T47D (cell line): ENCODE results near the gene MAML2.

Source experiments
- DNase-seq, 2 experiments: peaks; one replicate each; pipeline versions ENCODE4 v3.0.0 to v3.0.0-alpha.2; 2011 to 2012; ENCODE audit warnings: low read depth in 1 of 2, low spot score in 1 of 2
- JUND ChIP-seq: IDR thresholded peaks from 2 replicates; pipeline ENCODE4 v1.6.1; 2012; ENCODE audit warnings: low read depth
- in situ Hi-C: cut with HindIII; loops from 2 replicates; pipeline ENCODE4 v1.10.0; 2016; ENCODE audit warnings: low sequenced_read_pairs, low pct_unique_long_range_greater_than_20kb

The MAML2 gene

DNA sequence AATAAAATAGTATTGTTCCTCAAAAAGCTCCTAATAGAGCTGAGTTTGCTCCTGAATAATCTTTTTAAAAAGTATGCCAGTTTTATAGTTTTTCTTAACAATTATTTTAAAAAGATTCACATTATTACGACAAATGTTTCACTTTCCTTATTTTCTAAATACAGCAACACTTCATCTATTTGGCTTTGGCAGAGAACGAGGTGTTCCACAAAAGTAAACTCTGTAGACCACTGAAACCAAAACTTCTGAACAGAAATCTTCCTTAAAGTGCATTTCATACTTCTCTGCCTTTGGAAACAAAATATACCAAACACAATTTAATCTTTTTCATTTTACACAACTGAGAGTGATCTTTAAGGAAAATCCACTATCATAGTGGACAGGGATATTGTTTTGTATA, 285.5 kb downstream of the MAML2 start:
- no peak for TF ChIP-seq JUND
- in situ Hi-C loops, result loop anchor here (25.0 kb wide), 1 partner anchor 330 kb away; the partner anchor contains the start of genes CCDC82 and JRKL
- no peak for DNase-seq

DNA sequence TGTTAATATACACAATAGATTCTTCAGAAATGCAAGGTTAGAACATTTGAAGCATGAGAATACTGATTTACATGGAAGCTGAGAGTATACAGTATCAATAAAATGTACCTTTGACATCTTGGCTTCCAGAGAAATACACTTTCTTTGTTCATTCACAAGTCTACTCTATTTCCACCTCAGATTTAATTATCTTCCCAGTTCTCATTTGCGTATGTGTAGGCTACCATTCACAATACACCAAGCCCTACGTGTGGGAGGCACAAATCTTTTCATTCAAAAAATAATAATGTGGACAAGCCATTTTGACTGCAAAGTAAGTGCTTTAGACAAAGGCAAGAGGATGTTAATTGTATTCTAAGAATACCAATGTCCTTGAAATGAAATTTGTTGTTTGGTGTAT, 286.4 kb downstream of the MAML2 start:
- DNase-seq, result no peak
- in situ Hi-C loops, result loop anchor here (25.0 kb wide), 1 partner anchor 331 kb away; the partner anchor contains the start of genes CCDC82 and JRKL
- TF ChIP-seq JUND, result no peak

DNA sequence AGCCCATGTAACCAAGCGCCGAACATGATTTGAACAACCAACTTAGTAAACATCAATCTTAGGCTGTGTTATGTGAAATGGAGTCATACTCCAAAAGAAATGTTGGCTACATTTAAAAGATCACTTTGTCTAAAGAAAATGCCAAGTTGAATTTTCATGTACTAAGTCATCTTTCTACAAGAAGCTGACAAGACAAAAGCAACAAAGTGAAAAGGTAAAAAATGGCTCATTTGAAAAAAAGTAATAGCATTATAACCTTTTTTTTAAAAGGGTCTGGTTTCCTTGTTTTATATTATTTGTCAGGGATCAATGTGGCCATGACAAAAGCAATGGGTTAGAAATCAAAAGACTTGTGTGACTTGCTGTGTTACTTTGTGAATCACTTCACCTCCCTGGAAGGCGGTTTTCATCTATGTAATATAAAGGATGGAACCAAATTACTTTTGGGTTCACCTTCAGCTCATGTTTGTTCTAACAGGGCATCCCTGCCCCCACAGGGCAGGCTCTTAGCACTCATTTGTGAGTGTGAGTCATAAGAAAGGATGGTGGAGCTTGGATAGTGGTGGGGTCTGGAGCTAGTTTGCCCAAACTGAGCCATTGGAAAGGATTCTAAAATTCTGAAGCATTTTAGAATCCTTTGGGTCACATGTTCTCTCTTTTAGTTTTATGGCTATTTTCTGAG, 287.1 kb downstream of the MAML2 start:
- in situ Hi-C loops, result loop anchor here (25.0 kb wide), 1 partner anchor 331 kb away; the partner anchor contains the start of genes CCDC82 and JRKL
- TF ChIP-seq JUND, result no peak
- DNase-seq, result no peak

DNA sequence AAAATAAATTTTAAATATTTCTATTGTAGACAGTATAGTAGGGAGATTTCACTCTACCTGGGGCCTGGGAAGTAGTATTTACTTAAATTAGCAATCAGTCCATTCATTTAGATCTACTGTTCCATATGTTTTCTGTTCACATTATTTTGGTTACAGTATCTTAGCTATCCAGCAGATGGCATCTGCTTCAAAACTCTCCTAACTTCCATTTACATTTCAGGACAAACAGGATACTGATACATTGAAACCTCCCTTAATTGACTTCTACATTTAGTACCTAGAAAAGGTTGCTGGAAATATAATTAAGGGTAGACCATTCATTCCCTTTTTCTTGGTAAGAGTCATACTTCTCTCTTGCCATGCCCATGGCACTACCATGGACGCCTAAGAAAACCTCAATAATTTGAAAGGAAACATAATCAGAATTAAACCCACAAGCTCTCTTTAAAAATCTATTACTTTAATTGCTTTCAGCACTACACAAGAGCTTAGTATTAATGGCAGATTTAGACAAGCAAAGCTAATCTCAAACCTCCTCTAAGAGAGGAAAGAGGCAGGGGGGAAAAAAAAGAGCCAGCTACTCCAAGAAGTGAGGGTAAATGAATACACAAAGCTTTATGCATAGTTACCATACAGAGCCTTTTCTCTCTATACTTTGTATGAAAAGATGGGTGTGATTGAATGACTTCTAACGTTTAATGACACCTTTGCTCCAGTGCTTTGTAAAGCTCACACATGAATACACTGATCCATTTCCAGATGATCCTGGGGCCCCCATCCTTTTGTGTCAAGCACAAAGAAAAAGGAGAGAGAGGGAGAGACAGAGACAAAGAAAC, 287.9 kb downstream of the MAML2 start:
- peak; percentile 25 to 76 for DNase-seq
- in situ Hi-C loops, result loop anchor here (25.0 kb wide), 1 partner anchor 332 kb away; the partner anchor contains the start of genes CCDC82 and JRKL
- TF ChIP-seq JUND, result no peak

DNA sequence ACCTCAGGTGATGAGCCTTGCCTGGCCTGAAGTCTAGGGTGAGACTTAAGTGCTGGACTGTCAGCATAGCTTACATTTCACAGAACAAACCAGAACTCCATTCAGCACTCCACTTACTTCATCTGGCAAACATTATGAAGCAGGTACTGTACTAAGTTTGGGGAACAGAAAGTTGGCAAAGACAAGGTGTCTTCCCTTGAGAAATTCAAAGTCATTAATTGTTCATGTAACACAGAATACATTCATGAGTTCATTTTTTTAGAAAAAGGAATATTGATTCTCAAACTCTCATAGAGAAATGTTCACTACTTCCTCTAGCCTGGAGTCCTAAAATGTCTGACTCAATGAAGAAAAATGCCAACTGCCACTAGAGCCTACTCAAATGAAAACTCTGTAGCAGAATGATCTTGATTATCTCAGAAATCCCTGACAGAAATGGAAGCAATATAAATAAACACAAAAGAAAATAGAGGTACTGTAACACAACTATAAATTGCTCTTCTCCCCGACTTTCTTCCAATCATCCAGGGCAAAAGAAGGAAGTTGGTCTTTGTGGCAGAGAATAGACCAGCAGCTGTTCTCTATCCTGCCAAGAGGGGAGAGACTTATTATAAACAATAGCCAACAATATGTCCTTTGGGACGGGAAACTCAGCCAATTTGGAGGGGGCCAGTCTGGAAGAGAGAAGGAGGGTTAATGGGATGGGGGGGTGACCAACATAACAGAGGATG, 289.9 kb downstream of the MAML2 start:
- in situ Hi-C loops, result loop anchor here (25.0 kb wide), 1 partner anchor 334 kb away; the partner anchor contains the start of genes CCDC82 and JRKL
- DNase-seq, result no peak
- TF ChIP-seq JUND, result no peak

DNA sequence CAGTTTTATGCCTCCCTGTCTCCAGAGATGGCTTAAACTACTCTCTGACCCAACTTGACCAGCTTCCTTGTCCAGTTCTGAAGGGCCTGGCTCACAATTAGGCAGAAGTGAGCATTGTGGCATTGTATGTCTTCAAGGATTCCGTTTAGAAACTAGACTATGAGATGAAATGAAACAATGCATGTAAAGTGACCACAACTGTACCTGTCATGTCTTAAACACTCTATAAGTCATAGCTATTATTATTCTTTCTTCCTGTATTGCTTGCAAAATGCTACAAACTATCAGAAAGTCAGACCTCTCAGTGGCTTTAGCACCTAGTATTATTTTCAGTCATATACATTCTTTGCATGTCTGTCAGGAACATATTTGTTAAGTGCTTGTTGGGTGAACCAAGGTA, 291.2 kb downstream of the MAML2 start:
- no peak for TF ChIP-seq JUND

DNA sequence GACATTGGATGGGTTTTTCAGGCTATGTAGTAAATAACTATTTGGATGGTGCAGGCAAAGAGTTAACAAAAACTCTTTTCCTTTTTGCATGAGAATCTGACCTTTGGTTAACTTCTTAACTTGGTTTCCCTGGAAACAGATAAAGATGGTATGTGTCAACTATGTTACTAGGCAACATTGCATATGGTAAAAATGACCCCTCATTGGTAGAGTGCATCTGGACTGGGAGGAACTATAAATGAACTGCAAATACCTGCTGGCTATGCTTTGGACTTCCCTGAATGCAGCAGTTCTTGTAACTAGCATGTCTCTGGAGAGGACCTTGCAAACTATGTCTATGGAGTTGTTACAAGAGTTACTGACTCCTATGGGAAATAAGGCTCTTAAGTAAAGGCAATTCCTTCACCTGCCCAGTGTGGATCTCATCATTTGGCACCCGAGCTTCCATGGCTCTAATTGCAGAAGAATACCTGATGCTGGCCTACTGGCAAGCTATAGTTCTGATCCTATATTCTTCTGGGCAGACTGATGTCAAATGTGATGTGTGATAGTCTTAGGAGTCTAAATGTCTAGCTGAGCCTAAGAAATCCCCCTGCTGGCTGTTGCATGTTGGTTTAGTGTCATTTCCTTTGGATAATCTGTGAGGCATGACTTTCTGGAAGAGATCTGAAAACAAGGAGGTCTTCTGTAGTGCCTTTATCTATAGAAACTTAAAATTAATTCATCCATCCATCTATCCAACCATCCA, 292.4 kb downstream of the MAML2 start:
- no peak for TF ChIP-seq JUND
- peak; percentile 14 to 40 for DNase-seq
- in situ Hi-C loops, result loop anchor here (25.0 kb wide), 1 partner anchor 337 kb away; the partner anchor contains the start of genes CCDC82 and JRKL

More for the DNA sequence above, 291.2 kb downstream of the MAML2 start:
- in situ Hi-C loops, result loop anchor here (25.0 kb wide), 1 partner anchor 335 kb away; the partner anchor contains the start of genes CCDC82 and JRKL
- no peak for DNase-seq

DNA sequence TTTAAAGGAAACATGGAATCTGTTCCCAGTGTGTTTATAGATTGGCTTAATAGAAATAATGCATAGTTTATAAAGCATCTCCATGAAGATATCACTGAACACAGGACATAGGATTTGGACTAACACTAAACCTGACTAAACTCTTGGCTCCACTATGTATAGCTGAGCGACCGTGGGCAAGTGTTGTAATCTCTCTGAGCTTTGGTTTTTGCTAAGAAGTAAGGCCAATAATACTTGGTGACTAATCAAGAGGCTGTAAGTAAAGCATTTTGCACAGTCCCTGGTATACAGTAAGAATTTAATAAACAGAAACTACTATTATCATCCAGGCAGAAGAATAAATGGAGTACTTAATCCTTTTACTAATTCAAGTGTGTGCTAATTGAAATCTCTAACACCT, 293.6 kb downstream of the MAML2 start:
- no peak for TF ChIP-seq JUND
- in situ Hi-C loops, result no loop called here
- no peak for DNase-seq

DNA sequence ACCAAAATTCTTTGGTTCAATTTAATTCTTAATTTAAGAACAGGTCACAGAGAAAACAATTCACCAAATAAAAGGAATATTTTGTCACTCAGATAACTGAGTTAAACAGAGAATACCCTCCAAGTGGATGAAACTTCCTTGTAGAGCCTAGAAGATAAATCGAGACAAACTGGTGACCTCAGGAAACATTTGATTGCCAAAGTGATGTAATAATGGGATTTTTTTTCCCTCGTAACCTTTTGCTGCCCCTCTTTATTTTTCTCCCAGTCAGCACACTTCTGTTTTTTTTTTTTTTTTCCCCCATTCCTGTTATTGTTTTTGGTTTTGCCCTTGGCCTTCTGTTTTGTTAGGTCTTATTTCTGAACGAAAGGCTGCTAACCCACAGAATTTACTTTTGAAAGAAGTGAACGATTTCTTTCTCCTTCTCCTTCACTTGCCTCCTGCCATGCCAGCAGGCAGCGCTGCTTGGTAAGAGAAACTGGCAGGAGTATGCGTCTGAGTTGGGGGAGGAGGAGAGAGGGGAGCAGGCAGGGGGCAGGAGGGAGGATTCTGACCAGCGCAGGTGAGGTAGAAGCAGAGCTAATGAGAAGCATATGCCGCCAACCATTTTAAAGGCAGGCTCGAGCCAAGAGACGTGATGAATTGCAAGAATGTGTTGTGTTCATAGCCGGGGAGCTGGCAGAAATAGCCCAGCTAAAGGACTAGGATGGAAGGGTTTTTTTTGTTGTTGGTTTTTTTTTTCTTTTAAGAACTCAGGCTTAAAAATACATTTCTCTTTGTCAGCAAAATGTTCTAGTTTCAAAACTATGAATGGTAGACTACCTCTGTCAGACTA, 297.2 kb downstream of the MAML2 start:
- no peak for TF ChIP-seq JUND

DNA sequence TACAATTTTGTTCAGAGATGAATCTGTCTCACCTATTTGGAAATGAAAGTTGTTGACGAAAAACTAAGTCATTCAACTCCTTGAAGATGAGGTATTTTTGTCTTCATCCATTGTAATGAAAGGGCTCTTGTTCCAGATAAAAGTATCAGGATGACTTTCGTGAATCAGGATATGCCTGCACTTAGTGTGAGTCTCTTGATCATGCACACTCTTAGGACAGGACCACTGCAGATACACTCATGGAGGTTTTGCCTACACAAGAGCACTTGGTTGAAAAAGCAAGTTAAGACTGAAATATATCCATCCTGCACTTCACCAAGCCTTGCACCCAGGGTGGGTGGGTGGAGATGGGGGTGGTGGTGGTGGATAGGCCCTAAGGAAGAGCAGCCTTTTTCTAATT, 298.2 kb downstream of the MAML2 start:
- TF ChIP-seq JUND, result no peak
- in situ Hi-C loops, result no loop called here
- no peak for DNase-seq

More for the DNA sequence above, 297.2 kb downstream of the MAML2 start:
- in situ Hi-C loops, result no loop called here
- no peak for DNase-seq

DNA sequence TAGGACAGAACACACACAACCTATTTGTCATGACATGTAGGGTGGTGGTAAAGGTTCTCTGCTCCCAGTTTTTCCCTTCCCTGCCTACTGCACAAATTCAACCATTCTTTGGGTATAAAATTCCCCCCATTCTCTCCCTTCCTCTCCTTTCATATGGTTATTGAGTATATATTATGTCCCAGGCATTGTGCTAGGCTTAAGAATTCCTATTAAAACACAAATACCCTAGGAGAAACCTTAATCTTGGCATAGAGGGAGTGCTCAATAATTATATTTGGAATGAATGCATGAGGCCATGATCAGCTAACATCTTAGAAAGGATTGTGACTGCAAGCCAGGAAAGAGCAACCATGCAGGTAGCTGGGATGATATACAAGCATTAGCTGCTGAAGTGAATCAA, 298.7 kb downstream of the MAML2 start:
- no peak for TF ChIP-seq JUND
- DNase-seq, result no peak
- in situ Hi-C loops, result no loop called here
